Testis (tissue), 3 donors: Measurements from ENCODE around the gene USF2. TPM values are rescaled to one million over a fixed set of nuclear protein-coding genes. Genes with fewer than 3 reads are reported as not detected.

Experiments used
- DNase-seq: peaks from one replicate; pipeline ENCODE4 v3.0.0-alpha.2; 2019
- H3K27ac ChIP-seq, 2 donors: fragments of 200-600 bp; sonication (generic); one replicate each; pipeline ENCODE4 v1.5.1; 2019
- H3K27me3 ChIP-seq: fragments of 200-600 bp; sonication (generic); one replicate; pipeline ENCODE4 v1.5.1; 2019
- H3K36me3 ChIP-seq: fragments of 200-600 bp; sonication (generic); one replicate; pipeline ENCODE4 v1.5.1; 2017; ENCODE audit warnings: low read depth; ENCODE audit errors: missing control alignments
- H3K4me1 ChIP-seq: fragments of 200-600 bp; sonication (generic); one replicate; pipeline ENCODE4 v1.5.1; 2019
- H3K4me3 ChIP-seq, 2 donors: fragments of 200-600 bp; sonication (generic); one replicate each; pipeline ENCODE4 v1.5.1; 2017 to 2019
- H3K9me3 ChIP-seq: fragments of 200-600 bp; sonication (generic); one replicate; pipeline ENCODE4 v1.5.1; 2017
- POLR2A ChIP-seq: fragments of 450-650 bp; IDR thresholded peaks from one replicate; pipeline ENCODE4 v1.6.1; 2017; ENCODE audit warnings: antibody characterized with exemption, mild to moderate bottlenecking, moderate library complexity
- WGBS, 2 donors: methylation state at CpG; one replicate each; pipeline ENCODE4 v1.1.5; 2018; 5-methylcytosine and 5-hydroxymethylcytosine counted together
- intact Hi-C: fragments of 100-400 bp; cut with DNase I; formaldehyde crosslinking; loops from one replicate; pipeline ENCODE4 v1.15.1; 2023; ENCODE audit warnings: low total_unique reads
- polyA plus RNA-seq: library from polyadenylated mRNA; stranded (reverse); fragments of 350-450 nt; fragmentation: Illumina TruSeq; extraction: RNeasy Lipid Tissue Mini Kit (QIAGEN cat#74804); gene quantifications from one replicate; pipeline ENCODE4 v1.2.3, GENCODE V29; 2014; ENCODE audit warnings: low read depth, low replicate concordance; ENCODE audit not compliant: insufficient read depth
- total RNA-seq, 2 donors: library from RNA; depleted of rRNA; stranded (reverse); fragments of >200 nt; gene quantifications; one replicate each; pipeline ENCODE4 v1.2.3, GENCODE V29; 2016
- TF ChIP-seq, protein P1 (sequence below), 3 experiments: fragments of 450-650 bp in 2 of 3; fragments of 200-600 bp in 1 of 3; sonication (generic) in 1 of 3; IDR thresholded peaks; one replicate each; pipeline ENCODE4 v1.5.1; 2016 to 2019; ENCODE audit warnings: antibody characterized with exemption in 3 of 3, mild to moderate bottlenecking in 2 of 3, moderate library complexity in 1 of 3

The USF2 gene
- total and polyA plus RNA-seq, 3 donors from 2014 or later, result 83.1 to 123 (median 105) TPM

DNA sequence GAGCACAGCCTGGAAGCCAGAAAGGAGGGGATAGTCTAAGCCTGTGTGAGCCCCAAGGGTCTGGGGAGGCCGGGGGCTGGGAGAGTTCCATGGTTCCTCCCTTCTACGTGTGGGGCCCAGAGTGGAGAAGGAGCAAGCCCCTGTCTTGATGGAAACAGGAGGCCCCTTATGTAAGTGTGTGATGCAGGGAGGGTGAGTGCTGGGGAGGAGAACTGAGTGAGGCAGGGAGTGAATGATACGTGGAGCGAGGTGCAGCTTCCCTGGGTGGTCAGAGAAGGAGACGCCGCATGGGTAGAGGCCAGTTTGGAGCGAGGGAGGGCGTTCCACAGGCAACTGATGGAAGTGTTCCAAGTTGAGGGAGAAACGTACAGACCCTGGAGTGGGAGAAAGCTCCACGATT, 39.2 kb downstream of the USF2 start:
- intact Hi-C loops, result no loop called here

GRCh38 chr19:35308910-35309309, 40.1 kb downstream of the USF2 start:
- Histone ChIP-seq H3K36me3 (no peaks in the 10 kb centered on the region), H3K27me3 (no peaks in the 10 kb centered on the region), H3K4me1 (peaks cover 43% of the 10 kb centered on the region), H3K27ac (peak overlapping the region; percentile 63 to 80), H3K4me3 (no peak overlapping the region), H3K9me3 (no peaks in the 10 kb centered on the region)
- WGBS, 2 donors, result 53 to 58% methylated on average over 7 of the region's 7 CpGs
- intact Hi-C loops, result no loop called here
- DNase-seq, result no peak
- no peak for TF ChIP-seq POLR2A
- TF ChIP-seq, protein P1, sequence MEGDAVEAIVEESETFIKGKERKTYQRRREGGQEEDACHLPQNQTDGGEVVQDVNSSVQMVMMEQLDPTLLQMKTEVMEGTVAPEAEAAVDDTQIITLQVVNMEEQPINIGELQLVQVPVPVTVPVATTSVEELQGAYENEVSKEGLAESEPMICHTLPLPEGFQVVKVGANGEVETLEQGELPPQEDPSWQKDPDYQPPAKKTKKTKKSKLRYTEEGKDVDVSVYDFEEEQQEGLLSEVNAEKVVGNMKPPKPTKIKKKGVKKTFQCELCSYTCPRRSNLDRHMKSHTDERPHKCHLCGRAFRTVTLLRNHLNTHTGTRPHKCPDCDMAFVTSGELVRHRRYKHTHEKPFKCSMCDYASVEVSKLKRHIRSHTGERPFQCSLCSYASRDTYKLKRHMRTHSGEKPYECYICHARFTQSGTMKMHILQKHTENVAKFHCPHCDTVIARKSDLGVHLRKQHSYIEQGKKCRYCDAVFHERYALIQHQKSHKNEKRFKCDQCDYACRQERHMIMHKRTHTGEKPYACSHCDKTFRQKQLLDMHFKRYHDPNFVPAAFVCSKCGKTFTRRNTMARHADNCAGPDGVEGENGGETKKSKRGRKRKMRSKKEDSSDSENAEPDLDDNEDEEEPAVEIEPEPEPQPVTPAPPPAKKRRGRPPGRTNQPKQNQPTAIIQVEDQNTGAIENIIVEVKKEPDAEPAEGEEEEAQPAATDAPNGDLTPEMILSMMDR (IDR thresholded peaks at IDR 0.05), result no peak

More for the DNA sequence above, 39.2 kb downstream of the USF2 start:
- Histone ChIP-seq H3K4me1 (peaks cover 43% of the 10 kb centered on the region), H3K4me3 (no peak overlapping the region), H3K36me3 (no peaks in the 10 kb centered on the region), H3K27ac (peak overlapping the region in 1 of 2 donors; percentile 56), H3K27me3 (no peaks in the 10 kb centered on the region), H3K9me3 (no peaks in the 10 kb centered on the region)
- peak; percentile 31 for DNase-seq
- TF ChIP-seq, protein P1 (IDR thresholded peaks at IDR 0.05), result no peak
- TF ChIP-seq POLR2A, result no peak
- WGBS, 2 donors, result 40 to 44% methylated on average over 10 of the region's 10 CpGs

DNA sequence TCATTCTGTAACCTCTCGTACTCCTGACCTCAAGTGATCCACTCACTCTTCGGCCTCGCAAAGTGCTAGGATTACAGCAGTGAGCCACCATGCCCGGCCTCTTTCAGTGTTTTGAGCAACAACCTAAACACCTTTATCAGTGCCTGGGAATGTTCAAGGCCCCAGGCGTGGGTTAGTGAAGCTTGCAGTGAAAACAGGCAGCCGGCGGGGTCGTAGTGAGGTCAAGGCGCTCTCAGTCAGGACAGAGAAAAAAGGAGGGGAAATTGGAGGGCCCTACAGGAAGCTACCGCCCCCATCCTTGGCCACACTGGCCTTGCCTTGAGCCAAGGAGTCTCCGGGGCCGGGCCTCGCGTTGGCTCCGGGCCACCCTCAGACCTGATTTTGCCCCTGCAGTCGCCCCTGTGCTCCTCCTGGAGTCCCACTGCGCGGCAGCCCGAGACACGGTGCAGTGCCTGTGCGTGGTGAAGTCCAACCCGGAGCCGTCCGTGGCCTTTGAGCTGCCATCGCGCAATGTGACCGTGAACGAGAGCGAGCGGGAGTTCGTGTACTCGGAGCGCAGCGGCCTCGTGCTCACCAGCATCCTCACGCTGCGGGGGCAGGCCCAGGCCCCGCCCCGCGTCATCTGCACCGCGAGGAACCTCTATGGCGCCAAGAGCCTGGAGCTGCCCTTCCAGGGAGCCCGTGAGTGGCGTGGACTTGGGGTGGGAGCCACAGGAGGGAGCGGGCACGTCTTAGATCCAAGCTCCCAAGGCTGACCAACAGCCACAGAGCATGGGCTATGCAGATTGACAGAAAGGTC, 40.9 kb downstream of the USF2 start:
- peak; percentile 90 for DNase-seq
- H3K4me1 ChIP-seq, result peaks cover 43% of the 10 kb centered on the region
- peak overlapping the region; percentile 63 to 80 for H3K27ac ChIP-seq
- 6 to 14% methylated on average over 9 to 47 of the region's 47 CpGs for WGBS, 2 donors
- H3K4me3 ChIP-seq, result peak overlapping the region in 1 of 2 donors; percentile 12
- H3K36me3 ChIP-seq, result no peaks in the 10 kb centered on the region
- no peaks in the 10 kb centered on the region for H3K9me3 ChIP-seq
- intact Hi-C loops, result no loop called here
- TF ChIP-seq, protein P1 (IDR thresholded peaks at IDR 0.05), result no peak
- TF ChIP-seq POLR2A, result no peak
- H3K27me3 ChIP-seq, result no peaks in the 10 kb centered on the region

DNA sequence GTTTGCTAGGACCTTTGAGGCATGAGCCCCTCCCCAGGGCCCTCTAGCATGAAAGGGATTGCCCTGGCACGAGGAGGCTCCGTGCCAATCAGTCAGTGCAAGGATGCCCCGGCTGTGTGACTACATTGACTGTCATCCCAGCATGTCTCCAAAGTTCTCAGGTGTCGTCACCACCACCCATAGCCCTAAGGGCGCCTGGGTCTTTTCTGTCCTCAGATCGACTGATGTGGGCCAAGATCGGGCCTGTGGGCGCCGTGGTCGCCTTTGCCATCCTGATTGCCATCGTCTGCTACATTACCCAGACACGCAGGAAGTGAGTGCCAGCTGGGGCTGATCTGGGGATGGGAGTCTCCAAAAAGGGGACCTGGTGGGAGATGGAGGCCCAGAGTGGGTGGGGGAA, 41.6 kb downstream of the USF2 start:
- peak overlapping the region; percentile 63 to 80 for H3K27ac ChIP-seq
- intact Hi-C loops, result no loop called here
- peaks cover 43% of the 10 kb centered on the region for H3K4me1 ChIP-seq
- no peak for DNase-seq
- TF ChIP-seq, protein P1 (IDR thresholded peaks at IDR 0.05), result no peak
- no peak for TF ChIP-seq POLR2A
- WGBS, 2 donors, result 80 to 81% methylated on average over 9 to 12 of the region's 12 CpGs
- no peaks in the 10 kb centered on the region for H3K36me3 ChIP-seq
- H3K27me3 ChIP-seq, result no peaks in the 10 kb centered on the region
- H3K4me3 ChIP-seq, result peak overlapping the region in 1 of 2 donors; percentile 12
- no peaks in the 10 kb centered on the region for H3K9me3 ChIP-seq
